Measurements from ENCODE around the gene HOXC12. TPM values are rescaled to one million over a fixed set of nuclear protein-coding genes. Genes with fewer than 3 reads are reported as not detected.
A peak's percentile ranks its signal among the peaks of the same experiment; 100 is the strongest.

HOXC12 gene
- total RNA-seq, 2 experiments from 2014 or later = not detected

DNA sequence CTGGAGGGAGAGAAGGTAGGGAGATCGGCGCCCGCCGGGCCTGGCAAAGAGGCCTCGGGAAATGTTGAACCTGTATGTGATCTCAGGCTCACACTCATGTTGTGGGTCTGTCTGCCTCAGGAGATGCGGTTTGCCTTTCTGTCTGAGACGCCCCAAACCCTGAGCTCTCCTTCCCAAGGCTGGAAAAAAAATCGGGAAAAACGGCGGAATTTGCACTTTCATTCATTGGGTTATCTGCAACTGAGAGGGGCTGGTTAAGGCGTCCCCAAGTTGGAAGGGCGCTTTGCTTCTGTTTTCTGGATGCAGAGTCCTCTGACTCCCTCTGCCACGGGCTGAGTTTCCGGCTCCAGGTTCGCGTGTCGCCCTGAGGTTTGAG is 40.3 kb downstream of the HOXC12 start:
- H3K4me2 ChIP-seq (ENCODE audit: low read length) = no peak overlapping the region
- no peak overlapping the region for H3K4me3 ChIP-seq (ENCODE audit: low read depth, low read length, poor library complexity, severe bottlenecking)
- no peak for DNase-seq (ENCODE audit: low spot score)
- ChIA-PET CTCF (ENCODE audit: unreplicated experiment) (no interaction called here), POLR2A (no interaction called here)
- BruUV-seq (replicated peaks) = no TSS peak
- intact Hi-C loops (cut with micrococcal nuclease; ENCODE audit: unreplicated experiment) = no loop called here
- H3K36me3 ChIP-seq (ENCODE audit: insufficient read depth, low read length) = no peaks in the 10 kb centered on the region
- H3K79me2 ChIP-seq (ENCODE audit: insufficient read depth, low read depth, low read length) = no peaks in the 10 kb centered on the region
- peaks cover 5% of the 10 kb centered on the region for H3K4me1 ChIP-seq (ENCODE audit: insufficient read depth, low read length, poor library complexity, severe bottlenecking)
- no peak for TF ChIP-seq EZH2phosphoT487 (IDR thresholded peaks at IDR 0.05; ENCODE audit: borderline replicate concordance, low read depth, low read length)
- TF ChIP-seq CTCF (conservative IDR thresholded peaks at IDR 0.05; ENCODE audit: low read length) = no peak
- H2AFZ ChIP-seq (ENCODE audit: low read length) = no peak overlapping the region
- no peaks in the 10 kb centered on the region for H3K9me3 ChIP-seq (ENCODE audit: low read length)
- H4K20me1 ChIP-seq (ENCODE audit: insufficient read depth, low read length) = no peaks in the 10 kb centered on the region
- H3K9me2 ChIP-seq (ENCODE audit: insufficient read depth, low read length) = no peaks in the 10 kb centered on the region
- H3K27ac ChIP-seq (ENCODE audit: low read depth, low read length, poor library complexity, severe bottlenecking) = no peak overlapping the region

DNA sequence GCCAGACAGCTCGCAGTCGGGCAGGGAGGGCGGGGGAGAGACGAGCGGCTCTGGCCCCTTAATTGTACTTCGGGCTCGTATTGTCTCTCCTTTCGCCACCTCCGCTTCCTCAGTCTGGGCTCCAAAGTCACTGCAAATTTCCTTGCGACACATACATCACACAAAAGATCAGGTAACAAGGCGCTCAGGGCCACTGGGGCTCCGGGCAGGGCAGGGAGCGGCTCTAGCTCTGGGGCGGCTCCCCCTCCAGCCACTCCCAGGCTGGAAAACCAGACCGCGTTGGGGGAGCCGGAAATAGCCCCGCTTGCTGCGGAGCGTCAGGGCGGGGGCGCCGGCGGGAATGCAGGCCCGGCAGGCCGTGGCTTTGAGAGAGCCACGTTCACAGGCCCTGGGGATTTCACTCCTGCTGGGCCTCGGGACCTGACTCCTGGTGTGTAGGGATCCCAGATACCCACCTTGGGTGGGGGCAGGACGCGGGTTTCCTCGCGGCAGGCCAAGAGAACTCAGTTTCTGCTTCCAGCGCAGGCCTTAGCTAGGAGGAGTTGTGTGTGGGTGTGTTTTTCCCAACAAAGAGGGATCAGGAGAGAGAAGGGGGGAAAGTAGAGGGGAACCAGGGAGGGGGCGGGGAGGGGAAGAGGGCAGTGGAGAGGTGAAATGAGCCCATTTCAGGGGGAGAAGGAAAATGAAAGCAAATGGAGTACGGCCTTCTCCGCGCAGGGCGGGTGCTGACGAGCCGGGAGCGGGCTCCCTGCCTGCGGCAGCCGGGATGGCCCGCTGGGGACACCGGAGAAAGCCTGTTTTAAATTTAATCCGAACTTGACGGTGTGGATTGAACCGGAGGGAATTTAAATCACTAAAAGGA is 40.9 kb downstream of the HOXC12 start:
- no peaks in the 10 kb centered on the region for H3K36me3 ChIP-seq (ENCODE audit: insufficient read depth, low read length)
- POLR2A ChIA-PET = interaction anchor here (0.6 kb wide), 1 partner anchor 246 kb away, joined by 4 read pairs; no protein-coding TSS in a partner anchor
- peak overlapping the region; percentile 54 for H3K4me3 ChIP-seq (ENCODE audit: low read depth, low read length, poor library complexity, severe bottlenecking)
- intact Hi-C loops (cut with micrococcal nuclease; ENCODE audit: unreplicated experiment) = no loop called here
- H3K4me1 ChIP-seq (ENCODE audit: insufficient read depth, low read length, poor library complexity, severe bottlenecking) = peaks cover 5% of the 10 kb centered on the region
- H3K79me2 ChIP-seq (ENCODE audit: insufficient read depth, low read depth, low read length) = no peaks in the 10 kb centered on the region
- no peak overlapping the region for H3K27ac ChIP-seq (ENCODE audit: low read depth, low read length, poor library complexity, severe bottlenecking)
- BruUV-seq (replicated peaks) = no TSS peak
- no peaks in the 10 kb centered on the region for H3K9me3 ChIP-seq (ENCODE audit: low read length)
- CTCF ChIA-PET (ENCODE audit: unreplicated experiment) = no interaction called here
- peak overlapping the region; percentile 44 for H2AFZ ChIP-seq (ENCODE audit: low read length)
- TF ChIP-seq EZH2phosphoT487 (IDR thresholded peaks at IDR 0.05; ENCODE audit: borderline replicate concordance, low read depth, low read length) = peak; percentile 51; the same call in 1 of the 2 replicates
- TF ChIP-seq CTCF (conservative IDR thresholded peaks at IDR 0.05; ENCODE audit: low read length) = no peak
- H3K4me2 ChIP-seq (ENCODE audit: low read length) = peak overlapping the region; percentile 64
- DNase-seq (ENCODE audit: low spot score) = no peak
- no peaks in the 10 kb centered on the region for H4K20me1 ChIP-seq (ENCODE audit: insufficient read depth, low read length)
- H3K9me2 ChIP-seq (ENCODE audit: insufficient read depth, low read length) = no peaks in the 10 kb centered on the region

Measured in OCI-LY7 (cell line).